Keratinocyte (primary cell): ENCODE measurements around the gene MEIS2.

ENCODE experiments used
- EZH2 ChIP-seq: IDR thresholded peaks from one replicate; pipeline ENCODE4 v1.6.1; 2012; ENCODE audit warnings: inconsistent platforms, mild to moderate bottlenecking, low read length, moderate library complexity
- TF ChIP-seq, protein P1 (sequence below), 3 experiments: IDR thresholded peaks in 1 of 3; conservative IDR thresholded peaks in 1 of 3; optimal IDR thresholded peaks in 1 of 3; 2 replicates in 2 of 3; 3 replicates in 1 of 3; pipeline versions ENCODE3 to v1.5.1; 2011; ENCODE audit warnings: low read length in 3 of 3, mild to moderate bottlenecking in 3 of 3, moderate library complexity in 2 of 3, control low read depth in 1 of 3, inconsistent platforms in 1 of 3; ENCODE audit not compliant: insufficient read depth in 2 of 3; ENCODE audit errors: extremely low read depth in 1 of 3

- TF ChIP-seq, protein P1, sequence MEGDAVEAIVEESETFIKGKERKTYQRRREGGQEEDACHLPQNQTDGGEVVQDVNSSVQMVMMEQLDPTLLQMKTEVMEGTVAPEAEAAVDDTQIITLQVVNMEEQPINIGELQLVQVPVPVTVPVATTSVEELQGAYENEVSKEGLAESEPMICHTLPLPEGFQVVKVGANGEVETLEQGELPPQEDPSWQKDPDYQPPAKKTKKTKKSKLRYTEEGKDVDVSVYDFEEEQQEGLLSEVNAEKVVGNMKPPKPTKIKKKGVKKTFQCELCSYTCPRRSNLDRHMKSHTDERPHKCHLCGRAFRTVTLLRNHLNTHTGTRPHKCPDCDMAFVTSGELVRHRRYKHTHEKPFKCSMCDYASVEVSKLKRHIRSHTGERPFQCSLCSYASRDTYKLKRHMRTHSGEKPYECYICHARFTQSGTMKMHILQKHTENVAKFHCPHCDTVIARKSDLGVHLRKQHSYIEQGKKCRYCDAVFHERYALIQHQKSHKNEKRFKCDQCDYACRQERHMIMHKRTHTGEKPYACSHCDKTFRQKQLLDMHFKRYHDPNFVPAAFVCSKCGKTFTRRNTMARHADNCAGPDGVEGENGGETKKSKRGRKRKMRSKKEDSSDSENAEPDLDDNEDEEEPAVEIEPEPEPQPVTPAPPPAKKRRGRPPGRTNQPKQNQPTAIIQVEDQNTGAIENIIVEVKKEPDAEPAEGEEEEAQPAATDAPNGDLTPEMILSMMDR (optimal IDR thresholded peaks at IDR 0.05 in 1 of 3, IDR thresholded peaks at IDR 0.05 in 1 of 3, conservative IDR thresholded peaks at IDR 0.05 in 1 of 3; ENCODE audit: extremely low read depth in 1 of 3, insufficient read depth in 2 of 3, low read length in 3 of 3) = no peak
- no peak for TF ChIP-seq EZH2
Measured at GRCh38 chr15:36905908-36906307, 194.4 kb downstream of the MEIS2 start.
